HG03460 (cell line): Measurements from ENCODE around the gene IRF2BP2.

ENCODE experiments used
- ATAC-seq: cut with Tn5 transposase; IDR thresholded peaks from one replicate; pipeline ENCODE4 v1.9.1; 2021; ENCODE audit not compliant: unreplicated experiment

Gene IRF2BP2

DNA sequence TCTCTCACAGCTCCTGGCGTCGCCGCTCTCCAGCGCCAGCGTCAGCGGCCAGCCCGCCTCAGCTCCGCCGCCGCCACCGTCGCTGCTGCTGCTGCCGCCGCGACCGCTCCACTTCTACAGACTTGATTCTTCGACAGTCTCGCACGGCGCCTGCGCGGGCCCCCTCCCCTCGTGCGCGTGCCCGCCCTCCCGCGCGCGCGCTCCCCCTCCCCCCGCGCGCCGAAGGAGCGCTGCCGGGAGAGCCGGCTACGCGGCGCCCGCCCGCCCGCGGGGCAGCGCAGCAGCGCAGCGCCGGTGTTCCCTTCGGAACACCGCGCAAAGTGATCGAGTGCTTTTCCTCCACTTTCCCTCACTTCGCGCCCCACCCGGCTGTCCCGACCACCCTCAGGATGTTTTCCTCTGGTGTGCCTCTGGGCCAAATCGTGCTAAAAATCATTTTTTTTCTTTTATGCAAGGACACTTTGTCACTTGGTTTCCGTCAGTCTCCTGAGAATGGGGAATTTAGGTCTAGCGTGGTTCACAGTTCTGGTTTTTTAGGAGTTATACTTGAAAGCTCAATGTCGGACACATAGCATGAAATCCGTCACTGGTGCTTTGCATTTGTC lies at the start of gene IRF2BP2:
Gene IRF2BP2 (minus strand): TSS at position 118 of the 605 bp plus-strand sequence. CDS start 684 bp downstream, outside the sequence.
- peak; percentile 14 for ATAC-seq

DNA sequence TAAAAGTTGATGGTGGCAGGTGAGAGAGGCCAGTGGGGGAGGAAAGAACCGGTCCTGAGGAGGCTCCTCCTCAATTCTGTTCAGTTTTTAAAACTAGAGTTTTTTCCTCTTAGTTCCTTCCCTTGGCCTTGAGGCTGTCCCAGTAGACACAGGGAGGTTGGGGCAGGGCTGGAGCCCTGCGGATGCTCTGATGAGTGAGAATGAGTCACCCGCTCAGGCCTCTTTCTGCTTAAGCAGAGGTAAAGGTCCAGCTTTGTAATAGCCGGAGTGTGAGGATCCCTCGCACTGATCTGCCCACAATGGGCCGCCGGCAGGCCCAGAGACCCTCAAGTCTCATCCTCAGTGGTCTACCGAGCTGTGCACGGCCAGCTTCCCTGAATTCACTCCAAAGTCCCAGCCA lies 49.6 kb upstream of the IRF2BP2 start:
- no peak for ATAC-seq

DNA sequence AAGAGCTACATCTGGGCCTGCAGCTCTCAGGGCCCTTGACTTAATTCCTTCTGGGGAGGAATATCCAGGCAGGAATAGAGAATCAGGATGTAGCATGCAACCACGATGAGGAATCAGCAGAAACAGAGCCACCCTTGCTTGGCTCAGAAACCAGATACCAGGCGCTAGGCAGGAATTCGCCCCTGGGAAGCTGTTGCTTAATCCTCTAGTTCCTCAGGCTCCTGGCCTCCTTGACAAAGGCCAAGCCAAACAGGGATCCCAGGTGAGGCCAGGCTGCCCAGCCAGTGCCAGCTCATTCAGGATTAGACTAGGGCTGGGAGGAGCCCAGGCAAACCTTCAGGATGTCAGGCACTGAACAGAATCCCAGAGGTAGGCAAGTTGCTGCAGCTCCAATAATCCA lies 48.2 kb upstream of the IRF2BP2 start:
- no peak for ATAC-seq

- ATAC-seq = no peak
These were observed 47.1 kb upstream of the IRF2BP2 start for GRCh38 chr1:234656944-234657654.

DNA sequence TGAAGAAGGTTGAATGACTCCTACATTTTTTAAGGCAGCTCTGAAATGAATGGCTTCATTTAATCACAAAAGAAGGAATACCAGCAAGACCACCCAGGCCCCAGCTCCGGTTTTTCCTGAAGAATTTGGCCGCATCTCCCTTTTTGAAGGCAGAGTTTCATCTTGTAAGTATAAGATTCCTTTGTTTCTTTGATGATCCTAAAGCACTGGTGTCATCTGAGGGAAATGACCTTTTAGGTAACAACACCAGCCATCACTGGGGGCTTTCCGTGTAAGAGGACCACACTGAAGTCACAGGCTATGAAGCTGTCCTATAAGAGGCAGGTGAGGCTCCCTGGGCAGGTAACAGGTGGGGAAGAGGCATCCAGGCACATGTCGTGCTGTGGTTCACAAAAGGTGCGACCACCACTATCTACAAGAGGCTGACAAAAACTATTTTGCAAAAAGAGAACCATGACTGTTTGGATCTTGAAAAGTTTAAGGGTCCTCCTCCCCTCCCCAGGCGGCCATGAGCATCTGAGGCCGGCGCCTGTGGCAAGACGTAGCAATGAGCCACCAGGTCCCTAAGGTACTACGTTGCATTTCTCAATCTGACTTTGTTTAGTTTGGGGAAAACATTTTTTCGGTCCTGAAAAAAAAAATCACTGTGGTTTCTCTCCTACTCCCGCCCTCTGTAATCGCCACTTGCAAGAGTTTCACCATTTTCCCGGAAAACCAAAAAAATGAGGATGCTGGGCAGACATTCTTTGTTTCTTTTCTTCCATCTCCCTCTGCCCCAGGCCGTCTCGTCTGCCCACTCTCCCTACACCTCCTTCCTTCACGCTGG lies 46.3 kb upstream of the IRF2BP2 start:
- ATAC-seq = no peak

DNA sequence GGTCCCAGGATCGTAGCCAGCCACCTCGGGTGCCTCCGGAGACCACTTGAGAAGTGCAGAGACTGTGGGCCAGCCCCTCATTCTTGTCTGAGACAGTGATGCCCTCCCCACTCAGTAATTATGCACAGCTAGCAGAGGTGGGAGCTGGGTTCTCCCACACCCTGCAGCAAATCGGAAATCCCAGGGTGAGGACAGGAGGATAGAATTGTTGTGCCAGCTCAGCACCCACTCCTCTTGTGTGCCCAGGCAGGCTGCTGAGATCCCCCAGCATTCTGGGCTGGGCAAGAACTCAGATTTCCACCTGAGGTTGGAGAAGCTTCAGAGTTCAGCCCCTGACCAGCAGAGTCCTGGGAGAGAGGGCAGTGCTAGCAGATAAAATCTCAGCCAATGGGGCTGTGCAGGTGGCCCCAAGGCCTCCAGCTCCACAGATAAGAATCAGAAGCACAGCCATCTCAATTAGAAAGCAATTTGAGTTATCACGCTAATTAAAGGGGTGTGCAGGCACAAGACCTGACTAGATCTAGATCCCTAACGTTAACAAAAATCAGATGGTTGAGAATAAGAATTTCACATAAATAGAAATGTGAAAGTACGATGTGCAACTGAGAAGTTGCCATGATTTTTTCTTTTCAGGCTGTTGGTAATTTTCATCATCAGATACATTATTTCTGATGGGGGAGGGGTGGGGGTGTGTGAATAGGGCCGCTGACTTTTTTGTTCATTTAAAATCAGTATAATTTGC lies 45.5 kb upstream of the IRF2BP2 start:
- no peak for ATAC-seq

DNA sequence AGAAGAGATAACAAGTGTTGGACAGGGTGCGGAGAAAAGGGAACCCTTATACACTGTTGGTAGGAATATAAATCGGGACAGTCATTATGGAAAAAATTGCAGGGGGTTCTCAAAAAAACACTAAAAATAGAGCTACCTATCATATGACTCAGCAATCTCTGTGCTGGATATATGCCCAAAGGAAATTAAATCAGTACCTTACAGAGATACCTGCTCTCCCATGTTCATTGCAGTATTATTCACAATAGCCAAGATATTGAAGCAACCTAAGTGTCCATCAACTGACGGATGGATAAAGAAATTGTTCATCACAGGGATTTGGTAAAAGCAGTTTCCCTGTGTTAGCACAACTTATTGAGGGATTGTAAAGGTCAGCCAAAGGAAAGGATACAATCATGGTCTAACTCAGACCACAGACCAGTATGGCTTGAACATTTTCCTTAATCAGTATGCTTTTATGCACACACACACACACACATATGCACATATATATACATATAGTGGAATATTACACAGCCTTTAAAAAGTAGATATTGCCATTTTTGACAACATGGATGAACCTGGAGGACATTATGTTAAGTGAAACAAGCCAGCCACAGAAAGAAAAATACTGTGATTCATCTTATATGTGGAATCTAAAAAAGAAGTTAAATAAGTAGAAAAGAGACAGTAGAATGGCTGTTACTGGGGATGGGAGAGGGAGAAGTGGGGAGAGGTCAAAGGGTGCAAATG lies 44.2 kb upstream of the IRF2BP2 start:
- no peak for ATAC-seq

GRCh38 chr1:234649432-234650081 lies 39.6 kb upstream of the IRF2BP2 start:
- ATAC-seq = no peak

GRCh38 chr1:234647758-234648157 lies 37.8 kb upstream of the IRF2BP2 start:
- no peak for ATAC-seq

- no peak for ATAC-seq
These were observed 37.3 kb upstream of the IRF2BP2 start for GRCh38 chr1:234647245-234647644.

DNA sequence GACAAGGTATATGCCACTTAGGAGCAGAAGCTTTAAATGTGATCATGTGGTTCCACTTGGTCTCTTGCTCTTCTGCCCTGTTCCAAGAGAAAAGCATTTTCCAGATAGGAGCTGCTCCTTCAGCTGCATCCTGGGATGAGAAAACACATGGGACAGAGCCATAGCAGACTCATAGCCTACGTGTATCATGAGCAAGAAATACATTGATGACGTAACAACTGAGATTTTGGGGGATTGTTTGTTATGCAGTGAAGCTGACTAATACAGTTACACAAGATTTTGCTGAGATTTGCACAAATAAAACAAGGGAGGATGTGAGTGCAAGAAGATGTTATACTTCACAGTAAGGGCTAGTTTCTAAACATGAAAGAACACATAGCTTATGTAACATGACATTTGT lies 36.0 kb upstream of the IRF2BP2 start:
- no peak for ATAC-seq

DNA sequence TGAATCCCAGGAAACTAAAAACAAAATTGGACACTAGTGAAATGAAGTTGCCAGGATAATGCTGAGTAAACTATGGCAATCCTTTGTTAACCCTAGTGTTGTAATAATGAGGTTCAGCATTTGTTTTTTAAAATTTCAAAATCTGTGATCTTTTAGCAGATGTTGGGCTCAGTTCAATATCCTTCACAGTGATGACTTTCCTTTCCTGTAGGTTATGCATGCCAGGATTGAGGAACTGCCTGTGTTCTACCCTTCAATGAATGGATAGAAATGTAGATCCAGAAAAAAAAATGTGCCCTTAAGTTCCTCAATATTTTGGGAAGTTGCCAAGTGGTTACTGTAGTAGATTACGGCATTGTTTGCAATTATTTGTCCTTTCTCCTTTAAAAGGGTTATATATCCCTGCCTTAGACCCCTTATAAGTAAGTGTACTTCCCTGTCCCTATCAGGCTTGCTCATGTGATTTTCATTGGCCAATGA lies 35.5 kb upstream of the IRF2BP2 start:
- no peak for ATAC-seq

- ATAC-seq = no peak
These were observed 35.0 kb upstream of the IRF2BP2 start for GRCh38 chr1:234644928-234645327.

- ATAC-seq = no peak
These were observed 33.8 kb upstream of the IRF2BP2 start for GRCh38 chr1:234643850-234644134.

- ATAC-seq = no peak
These were observed 33.3 kb upstream of the IRF2BP2 start for GRCh38 chr1:234643111-234643849.

GRCh38 chr1:234642428-234642827 lies 32.5 kb upstream of the IRF2BP2 start:
- ATAC-seq = no peak

- no peak for ATAC-seq
These were observed 30.0 kb upstream of the IRF2BP2 start for GRCh38 chr1:234639961-234640360.

GRCh38 chr1:234638832-234639799 lies 29.1 kb upstream of the IRF2BP2 start:
- no peak for ATAC-seq
